ENCODE results near the gene CRTC1.

Gene CRTC1

DNA sequence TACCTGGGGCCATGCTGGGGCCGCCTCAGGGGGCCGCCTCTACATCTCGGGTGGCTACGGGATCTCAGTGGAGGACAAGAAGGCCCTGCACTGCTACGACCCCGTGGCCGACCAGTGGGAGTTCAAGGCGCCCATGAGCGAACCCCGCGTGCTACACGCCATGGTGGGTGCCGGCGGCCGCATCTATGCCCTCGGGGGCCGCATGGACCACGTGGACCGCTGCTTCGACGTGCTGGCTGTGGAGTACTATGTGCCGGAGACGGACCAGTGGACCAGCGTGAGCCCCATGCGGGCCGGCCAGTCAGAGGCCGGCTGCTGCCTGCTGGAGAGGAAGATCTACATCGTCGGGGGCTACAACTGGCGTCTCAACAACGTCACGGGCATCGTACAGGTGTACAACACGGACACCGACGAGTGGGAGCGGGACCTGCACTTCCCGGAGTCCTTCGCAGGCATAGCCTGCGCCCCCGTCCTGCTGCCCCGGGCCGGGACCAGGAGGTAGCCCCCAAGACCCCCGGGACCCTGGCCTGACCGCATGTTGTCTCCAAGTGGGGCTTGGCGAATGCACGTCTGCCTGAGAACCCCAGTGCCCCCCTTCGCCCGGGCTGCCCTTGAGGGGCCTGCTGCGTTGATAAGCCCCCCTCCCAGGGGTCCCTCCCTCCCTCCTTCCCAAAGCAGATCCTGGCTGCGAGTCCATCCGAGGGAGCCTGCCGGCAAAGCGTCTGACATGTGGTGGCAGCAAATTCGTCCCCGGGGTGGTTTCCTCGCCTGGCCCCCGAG is 14.5 kb upstream of the CRTC1 start (continued):
- TF ChIP-seq, protein P1, sequence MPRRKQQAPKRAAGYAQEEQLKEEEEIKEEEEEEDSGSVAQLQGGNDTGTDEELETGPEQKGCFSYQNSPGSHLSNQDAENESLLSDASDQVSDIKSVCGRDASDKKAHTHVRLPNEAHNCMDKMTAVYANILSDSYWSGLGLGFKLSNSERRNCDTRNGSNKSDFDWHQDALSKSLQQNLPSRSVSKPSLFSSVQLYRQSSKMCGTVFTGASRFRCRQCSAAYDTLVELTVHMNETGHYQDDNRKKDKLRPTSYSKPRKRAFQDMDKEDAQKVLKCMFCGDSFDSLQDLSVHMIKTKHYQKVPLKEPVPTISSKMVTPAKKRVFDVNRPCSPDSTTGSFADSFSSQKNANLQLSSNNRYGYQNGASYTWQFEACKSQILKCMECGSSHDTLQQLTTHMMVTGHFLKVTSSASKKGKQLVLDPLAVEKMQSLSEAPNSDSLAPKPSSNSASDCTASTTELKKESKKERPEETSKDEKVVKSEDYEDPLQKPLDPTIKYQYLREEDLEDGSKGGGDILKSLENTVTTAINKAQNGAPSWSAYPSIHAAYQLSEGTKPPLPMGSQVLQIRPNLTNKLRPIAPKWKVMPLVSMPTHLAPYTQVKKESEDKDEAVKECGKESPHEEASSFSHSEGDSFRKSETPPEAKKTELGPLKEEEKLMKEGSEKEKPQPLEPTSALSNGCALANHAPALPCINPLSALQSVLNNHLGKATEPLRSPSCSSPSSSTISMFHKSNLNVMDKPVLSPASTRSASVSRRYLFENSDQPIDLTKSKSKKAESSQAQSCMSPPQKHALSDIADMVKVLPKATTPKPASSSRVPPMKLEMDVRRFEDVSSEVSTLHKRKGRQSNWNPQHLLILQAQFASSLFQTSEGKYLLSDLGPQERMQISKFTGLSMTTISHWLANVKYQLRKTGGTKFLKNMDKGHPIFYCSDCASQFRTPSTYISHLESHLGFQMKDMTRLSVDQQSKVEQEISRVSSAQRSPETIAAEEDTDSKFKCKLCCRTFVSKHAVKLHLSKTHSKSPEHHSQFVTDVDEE (CRISPR knock-in tag; IDR thresholded peaks at IDR 0.05), result no peak
- TF ChIP-seq OSR1 (CRISPR knock-in tag; IDR thresholded peaks at IDR 0.05) (no peak), SNAI2 (CRISPR knock-in tag; IDR thresholded peaks at IDR 0.05) (no peak), RARB (CRISPR knock-in tag; IDR thresholded peaks at IDR 0.05) (no peak), ARNTL (CRISPR knock-in tag; IDR thresholded peaks at IDR 0.05; ENCODE audit: borderline replicate concordance, low read depth) (no peak)

DNA sequence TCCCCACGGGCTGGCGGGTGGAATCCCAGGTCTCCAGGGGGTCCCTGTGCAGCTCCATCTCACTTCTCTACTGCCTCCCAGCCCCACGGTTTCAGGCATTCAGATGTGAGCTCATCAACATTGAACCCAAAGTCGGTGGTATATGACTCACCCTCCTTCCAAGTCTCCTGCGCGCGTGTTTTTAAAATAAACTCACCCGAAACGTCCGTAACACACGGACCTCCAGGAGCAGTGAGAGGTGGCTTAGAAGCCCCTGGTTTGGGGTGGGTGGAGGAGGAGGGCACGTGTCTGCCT is 14.0 kb upstream of the CRTC1 start:
- no peak for TF ChIP-seq ZFP30 (CRISPR knock-in tag; IDR thresholded peaks at IDR 0.05)
- TF ChIP-seq ISL1 (CRISPR knock-in tag; IDR thresholded peaks at IDR 0.05), result no peak
- no peak for TF ChIP-seq TOX (CRISPR knock-in tag; IDR thresholded peaks at IDR 0.05; ENCODE audit: borderline replicate concordance)
- TF ChIP-seq ARNTL (CRISPR knock-in tag; IDR thresholded peaks at IDR 0.05; ENCODE audit: borderline replicate concordance, low read depth), result no peak
- TF ChIP-seq, protein P2, sequence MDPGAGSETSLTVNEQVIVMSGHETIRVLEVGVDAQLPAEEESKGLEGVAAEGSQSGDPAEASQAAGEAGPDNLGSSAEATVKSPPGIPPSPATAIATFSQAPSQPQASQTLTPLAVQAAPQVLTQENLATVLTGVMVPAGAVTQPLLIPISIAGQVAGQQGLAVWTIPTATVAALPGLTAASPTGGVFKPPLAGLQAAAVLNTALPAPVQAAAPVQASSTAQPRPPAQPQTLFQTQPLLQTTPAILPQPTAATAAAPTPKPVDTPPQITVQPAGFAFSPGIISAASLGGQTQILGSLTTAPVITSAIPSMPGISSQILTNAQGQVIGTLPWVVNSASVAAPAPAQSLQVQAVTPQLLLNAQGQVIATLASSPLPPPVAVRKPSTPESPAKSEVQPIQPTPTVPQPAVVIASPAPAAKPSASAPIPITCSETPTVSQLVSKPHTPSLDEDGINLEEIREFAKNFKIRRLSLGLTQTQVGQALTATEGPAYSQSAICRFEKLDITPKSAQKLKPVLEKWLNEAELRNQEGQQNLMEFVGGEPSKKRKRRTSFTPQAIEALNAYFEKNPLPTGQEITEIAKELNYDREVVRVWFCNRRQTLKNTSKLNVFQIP (CRISPR knock-in tag; IDR thresholded peaks at IDR 0.05; ENCODE audit: borderline replicate concordance, low read depth), result no peak
- TF ChIP-seq, protein P3, sequence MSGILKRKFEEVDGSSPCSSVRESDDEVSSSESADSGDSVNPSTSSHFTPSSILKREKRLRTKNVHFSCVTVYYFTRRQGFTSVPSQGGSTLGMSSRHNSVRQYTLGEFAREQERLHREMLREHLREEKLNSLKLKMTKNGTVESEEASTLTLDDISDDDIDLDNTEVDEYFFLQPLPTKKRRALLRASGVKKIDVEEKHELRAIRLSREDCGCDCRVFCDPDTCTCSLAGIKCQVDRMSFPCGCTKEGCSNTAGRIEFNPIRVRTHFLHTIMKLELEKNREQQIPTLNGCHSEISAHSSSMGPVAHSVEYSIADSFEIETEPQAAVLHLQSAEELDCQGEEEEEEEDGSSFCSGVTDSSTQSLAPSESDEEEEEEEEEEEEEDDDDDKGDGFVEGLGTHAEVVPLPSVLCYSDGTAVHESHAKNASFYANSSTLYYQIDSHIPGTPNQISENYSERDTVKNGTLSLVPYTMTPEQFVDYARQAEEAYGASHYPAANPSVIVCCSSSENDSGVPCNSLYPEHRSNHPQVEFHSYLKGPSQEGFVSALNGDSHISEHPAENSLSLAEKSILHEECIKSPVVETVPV (CRISPR knock-in tag; IDR thresholded peaks at IDR 0.05), result no peak
- TF ChIP-seq ZC3H10 (CRISPR knock-in tag; IDR thresholded peaks at IDR 0.05), result no peak
- TF ChIP-seq, protein P4, sequence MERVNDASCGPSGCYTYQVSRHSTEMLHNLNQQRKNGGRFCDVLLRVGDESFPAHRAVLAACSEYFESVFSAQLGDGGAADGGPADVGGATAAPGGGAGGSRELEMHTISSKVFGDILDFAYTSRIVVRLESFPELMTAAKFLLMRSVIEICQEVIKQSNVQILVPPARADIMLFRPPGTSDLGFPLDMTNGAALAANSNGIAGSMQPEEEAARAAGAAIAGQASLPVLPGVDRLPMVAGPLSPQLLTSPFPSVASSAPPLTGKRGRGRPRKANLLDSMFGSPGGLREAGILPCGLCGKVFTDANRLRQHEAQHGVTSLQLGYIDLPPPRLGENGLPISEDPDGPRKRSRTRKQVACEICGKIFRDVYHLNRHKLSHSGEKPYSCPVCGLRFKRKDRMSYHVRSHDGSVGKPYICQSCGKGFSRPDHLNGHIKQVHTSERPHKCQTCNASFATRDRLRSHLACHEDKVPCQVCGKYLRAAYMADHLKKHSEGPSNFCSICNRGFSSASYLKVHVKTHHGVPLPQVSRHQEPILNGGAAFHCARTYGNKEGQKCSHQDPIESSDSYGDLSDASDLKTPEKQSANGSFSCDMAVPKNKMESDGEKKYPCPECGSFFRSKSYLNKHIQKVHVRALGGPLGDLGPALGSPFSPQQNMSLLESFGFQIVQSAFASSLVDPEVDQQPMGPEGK (CRISPR knock-in tag; IDR thresholded peaks at IDR 0.05; ENCODE audit: borderline replicate concordance), result no peak
- TF ChIP-seq, protein P5, sequence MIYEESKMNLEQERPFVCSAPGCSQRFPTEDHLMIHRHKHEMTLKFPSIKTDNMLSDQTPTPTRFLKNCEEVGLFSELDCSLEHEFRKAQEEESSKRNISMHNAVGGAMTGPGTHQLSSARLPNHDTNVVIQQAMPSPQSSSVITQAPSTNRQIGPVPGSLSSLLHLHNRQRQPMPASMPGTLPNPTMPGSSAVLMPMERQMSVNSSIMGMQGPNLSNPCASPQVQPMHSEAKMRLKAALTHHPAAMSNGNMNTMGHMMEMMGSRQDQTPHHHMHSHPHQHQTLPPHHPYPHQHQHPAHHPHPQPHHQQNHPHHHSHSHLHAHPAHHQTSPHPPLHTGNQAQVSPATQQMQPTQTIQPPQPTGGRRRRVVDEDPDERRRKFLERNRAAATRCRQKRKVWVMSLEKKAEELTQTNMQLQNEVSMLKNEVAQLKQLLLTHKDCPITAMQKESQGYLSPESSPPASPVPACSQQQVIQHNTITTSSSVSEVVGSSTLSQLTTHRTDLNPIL (CRISPR knock-in tag; IDR thresholded peaks at IDR 0.05; ENCODE audit: low read depth), result no peak
- TF ChIP-seq ESRRG (CRISPR knock-in tag; IDR thresholded peaks at IDR 0.05), result no peak
- TF ChIP-seq ZNF70 (CRISPR knock-in tag; IDR thresholded peaks at IDR 0.05), result no peak
- ATAC-seq, result no peak

DNA sequence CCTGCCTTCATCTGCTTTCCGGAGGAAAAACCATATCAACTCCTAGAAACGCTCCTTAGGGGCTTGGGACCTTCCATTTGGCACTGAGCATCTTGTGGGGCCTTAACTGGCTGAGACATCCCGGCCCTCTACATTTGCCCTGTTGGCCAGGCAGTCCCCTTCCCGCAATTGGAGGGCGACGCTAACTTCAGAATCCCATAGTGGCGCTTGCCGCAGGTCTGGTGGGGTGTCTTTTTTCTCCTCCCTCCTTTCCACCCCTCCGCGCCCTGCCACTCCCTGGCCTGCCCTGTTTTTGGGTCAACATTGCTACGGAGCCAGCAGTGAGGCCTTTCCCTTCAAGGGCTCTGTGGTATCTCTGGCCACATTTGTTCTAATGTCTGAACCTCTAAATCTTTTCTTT is 13.6 kb upstream of the CRTC1 start:
- no peak for ATAC-seq
- TF ChIP-seq RARB (CRISPR knock-in tag; IDR thresholded peaks at IDR 0.05) (no peak), ZNF70 (CRISPR knock-in tag; IDR thresholded peaks at IDR 0.05) (no peak), ISL1 (CRISPR knock-in tag; IDR thresholded peaks at IDR 0.05) (no peak), BACH2 (CRISPR knock-in tag; IDR thresholded peaks at IDR 0.05; ENCODE audit: borderline replicate concordance) (no peak), ZNF565 (CRISPR knock-in tag; conservative IDR thresholded peaks at IDR 0.05; ENCODE audit: low read depth) (no peak), ZFP30 (CRISPR knock-in tag; IDR thresholded peaks at IDR 0.05) (no peak), TOX (CRISPR knock-in tag; IDR thresholded peaks at IDR 0.05; ENCODE audit: borderline replicate concordance) (no peak), ZNF8 (CRISPR knock-in tag; IDR thresholded peaks at IDR 0.05) (no peak), PPARA (CRISPR knock-in tag; IDR thresholded peaks at IDR 0.05; ENCODE audit: borderline replicate concordance) (no peak), ZFP3 (CRISPR knock-in tag; IDR thresholded peaks at IDR 0.05) (no peak), SNAI2 (CRISPR knock-in tag; IDR thresholded peaks at IDR 0.05) (no peak)

Data from SK-N-SH treated with all-trans-retinoic acid at 6 μM for 48 hours (cell line).